ENCODE results near the gene PRUNE2. TPM values are rescaled to one million over a fixed set of nuclear protein-coding genes. Genes with fewer than 3 reads are reported as not detected.

PRUNE2 gene
- total and polyA plus RNA-seq, 2 of the 13 experiments (the other 11 are each of a cell fraction or from before 2014, with no cell fraction given): 0.02 TPM; not detected in 1

- DNase-seq (ENCODE audit: low spot score): no peak
- no peaks in the 10 kb centered on the region for H3K79me2 ChIP-seq (ENCODE audit: insufficient read depth, low read length)
- H2AFZ ChIP-seq (ENCODE audit: low read length): no peak overlapping the region
- POLR2A ChIA-PET: no interaction called here
- in situ Hi-C loops (cut with HindIII; ENCODE audit: extremely low pct_ligation_motif_present, low pct_unique_long_range_greater_than_20kb): no loop called here
- no peak for TF ChIP-seq ZNF101 (CRISPR knock-in tag; IDR thresholded peaks at IDR 0.05; ENCODE audit: borderline replicate concordance, low read depth)
- no peak for TF ChIP-seq TMF1 (CRISPR knock-in tag; IDR thresholded peaks at IDR 0.05; ENCODE audit: low read depth)
- no peak for TF ChIP-seq ZMYM3 (CRISPR knock-in tag; IDR thresholded peaks at IDR 0.05)
- TF ChIP-seq ZNF3 (CRISPR knock-in tag; IDR thresholded peaks at IDR 0.05): no peak
- TF ChIP-seq DNMT3B (CRISPR knock-in tag; conservative IDR thresholded peaks at IDR 0.05): no peak
- no peak for TF ChIP-seq SCMH1 (CRISPR knock-in tag; IDR thresholded peaks at IDR 0.05; ENCODE audit: borderline replicate concordance)
- TF ChIP-seq, protein P1, sequence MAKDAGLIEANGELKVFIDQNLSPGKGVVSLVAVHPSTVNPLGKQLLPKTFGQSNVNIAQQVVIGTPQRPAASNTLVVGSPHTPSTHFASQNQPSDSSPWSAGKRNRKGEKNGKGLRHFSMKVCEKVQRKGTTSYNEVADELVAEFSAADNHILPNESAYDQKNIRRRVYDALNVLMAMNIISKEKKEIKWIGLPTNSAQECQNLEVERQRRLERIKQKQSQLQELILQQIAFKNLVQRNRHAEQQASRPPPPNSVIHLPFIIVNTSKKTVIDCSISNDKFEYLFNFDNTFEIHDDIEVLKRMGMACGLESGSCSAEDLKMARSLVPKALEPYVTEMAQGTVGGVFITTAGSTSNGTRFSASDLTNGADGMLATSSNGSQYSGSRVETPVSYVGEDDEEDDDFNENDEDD (CRISPR knock-in tag; IDR thresholded peaks at IDR 0.05; ENCODE audit: borderline replicate concordance): no peak
- TF ChIP-seq, protein P2, sequence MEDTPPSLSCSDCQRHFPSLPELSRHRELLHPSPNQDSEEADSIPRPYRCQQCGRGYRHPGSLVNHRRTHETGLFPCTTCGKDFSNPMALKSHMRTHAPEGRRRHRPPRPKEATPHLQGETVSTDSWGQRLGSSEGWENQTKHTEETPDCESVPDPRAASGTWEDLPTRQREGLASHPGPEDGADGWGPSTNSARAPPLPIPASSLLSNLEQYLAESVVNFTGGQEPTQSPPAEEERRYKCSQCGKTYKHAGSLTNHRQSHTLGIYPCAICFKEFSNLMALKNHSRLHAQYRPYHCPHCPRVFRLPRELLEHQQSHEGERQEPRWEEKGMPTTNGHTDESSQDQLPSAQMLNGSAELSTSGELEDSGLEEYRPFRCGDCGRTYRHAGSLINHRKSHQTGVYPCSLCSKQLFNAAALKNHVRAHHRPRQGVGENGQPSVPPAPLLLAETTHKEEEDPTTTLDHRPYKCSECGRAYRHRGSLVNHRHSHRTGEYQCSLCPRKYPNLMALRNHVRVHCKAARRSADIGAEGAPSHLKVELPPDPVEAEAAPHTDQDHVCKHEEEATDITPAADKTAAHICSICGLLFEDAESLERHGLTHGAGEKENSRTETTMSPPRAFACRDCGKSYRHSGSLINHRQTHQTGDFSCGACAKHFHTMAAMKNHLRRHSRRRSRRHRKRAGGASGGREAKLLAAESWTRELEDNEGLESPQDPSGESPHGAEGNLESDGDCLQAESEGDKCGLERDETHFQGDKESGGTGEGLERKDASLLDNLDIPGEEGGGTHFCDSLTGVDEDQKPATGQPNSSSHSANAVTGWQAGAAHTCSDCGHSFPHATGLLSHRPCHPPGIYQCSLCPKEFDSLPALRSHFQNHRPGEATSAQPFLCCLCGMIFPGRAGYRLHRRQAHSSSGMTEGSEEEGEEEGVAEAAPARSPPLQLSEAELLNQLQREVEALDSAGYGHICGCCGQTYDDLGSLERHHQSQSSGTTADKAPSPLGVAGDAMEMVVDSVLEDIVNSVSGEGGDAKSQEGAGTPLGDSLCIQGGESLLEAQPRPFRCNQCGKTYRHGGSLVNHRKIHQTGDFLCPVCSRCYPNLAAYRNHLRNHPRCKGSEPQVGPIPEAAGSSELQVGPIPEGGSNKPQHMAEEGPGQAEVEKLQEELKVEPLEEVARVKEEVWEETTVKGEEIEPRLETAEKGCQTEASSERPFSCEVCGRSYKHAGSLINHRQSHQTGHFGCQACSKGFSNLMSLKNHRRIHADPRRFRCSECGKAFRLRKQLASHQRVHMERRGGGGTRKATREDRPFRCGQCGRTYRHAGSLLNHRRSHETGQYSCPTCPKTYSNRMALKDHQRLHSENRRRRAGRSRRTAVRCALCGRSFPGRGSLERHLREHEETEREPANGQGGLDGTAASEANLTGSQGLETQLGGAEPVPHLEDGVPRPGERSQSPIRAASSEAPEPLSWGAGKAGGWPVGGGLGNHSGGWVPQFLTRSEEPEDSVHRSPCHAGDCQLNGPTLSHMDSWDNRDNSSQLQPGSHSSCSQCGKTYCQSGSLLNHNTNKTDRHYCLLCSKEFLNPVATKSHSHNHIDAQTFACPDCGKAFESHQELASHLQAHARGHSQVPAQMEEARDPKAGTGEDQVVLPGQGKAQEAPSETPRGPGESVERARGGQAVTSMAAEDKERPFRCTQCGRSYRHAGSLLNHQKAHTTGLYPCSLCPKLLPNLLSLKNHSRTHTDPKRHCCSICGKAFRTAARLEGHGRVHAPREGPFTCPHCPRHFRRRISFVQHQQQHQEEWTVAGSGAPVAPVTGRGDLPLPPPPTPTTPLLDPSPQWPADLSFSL (CRISPR knock-in tag; IDR thresholded peaks at IDR 0.05): no peak
- TF ChIP-seq CBFB (CRISPR knock-in tag; IDR thresholded peaks at IDR 0.05): no peak
- peaks cover 0 to 3% of the 10 kb centered on the region in 2 experiments; a peak in 1 of 5 replicates for H3K27me3 ChIP-seq (ENCODE audit: control insufficient read depth in 1 of 2, insufficient read depth in 2 of 2, low read length in 2 of 2)
- H3K9me3 ChIP-seq (ENCODE audit: low read length): no peaks in the 10 kb centered on the region
- CTCF ChIA-PET (ENCODE audit: low intra/inter-chr PET ratio, low total read pairs): no interaction called here
- H3K9ac ChIP-seq (ENCODE audit: insufficient read depth, low read depth, low read length): no peak overlapping the region
- no peak overlapping the region for H3K4me3 ChIP-seq (replicated peaks in 1 of 3; ENCODE audit: insufficient read depth in 1 of 3, low read depth in 2 of 3, low read length in 3 of 3)
- H3K4me1 ChIP-seq (ENCODE audit: insufficient read depth, low read length): no peaks in the 10 kb centered on the region
- no peak for ATAC-seq
- no peaks in the 10 kb centered on the region for H3K36me3 ChIP-seq (replicated peaks in 1 of 2; ENCODE audit: control insufficient read depth in 1 of 2, insufficient read depth in 2 of 2, low read length in 2 of 2)
- WGBS (ENCODE audit: low lambda C conversion rate): 7% methylated on average over 2 of the region's 2 CpGs
- H4K20me1 ChIP-seq (ENCODE audit: insufficient read depth, low read length): no peaks in the 10 kb centered on the region
- no TSS peak for BruUV-seq (replicated peaks)
- no peak overlapping the region for H3K27ac ChIP-seq (ENCODE audit: extremely low read length, insufficient read depth, low read length)
- no peak overlapping the region for H3K4me2 ChIP-seq (ENCODE audit: low read depth, low read length)
- no peak for FAIRE-seq
- intact Hi-C loops (cut with micrococcal nuclease; ENCODE audit: unreplicated experiment): no loop called here
These were observed 29.8 kb downstream of the PRUNE2 start for GRCh38 chr9:76876098-76876497.

All from HepG2 (cell line).